Breast epithelium (tissue), 4 donors: ENCODE data around the gene RPS6KA1. TPM values are rescaled to one million over a fixed set of nuclear protein-coding genes. Genes with fewer than 3 reads are reported as not detected.

Experiments used
- DNase-seq, 2 donors: peaks; one replicate each; pipeline ENCODE4 v3.0.0-alpha.2; 2019; ENCODE audit warnings: low spot score in 2 of 2
- H3K27ac ChIP-seq, 2 donors: fragments of 200-600 bp; sonication (generic) in 1 of 2; one replicate each; pipeline ENCODE4 v1.5.1; 2016 to 2019; ENCODE audit warnings: mild to moderate bottlenecking in 1 of 2
- H3K27me3 ChIP-seq, 2 donors: fragments of 200-600 bp; sonication (generic) in 1 of 2; one replicate each; pipeline versions ENCODE4 v1.5.1 to v1.6.0; 2017 to 2019; ENCODE audit warnings: control low read depth in 1 of 2, mild to moderate bottlenecking in 1 of 2
- H3K36me3 ChIP-seq: fragments of 200-600 bp; one replicate; pipeline ENCODE4 v1.5.1; 2019
- H3K4me1 ChIP-seq, 2 donors: fragments of 200-600 bp; sonication (generic); one replicate each; pipeline ENCODE4 v1.5.1; 2016 to 2019; ENCODE audit warnings: control low read depth in 1 of 2
- H3K4me3 ChIP-seq, 3 donors: fragments of 200-600 bp; sonication (generic); 1 replicate in 2 of 3; 2 replicates in 1 of 3; pipeline ENCODE4 v1.5.1; 2016 to 2019; ENCODE audit warnings: mild to moderate bottlenecking in 3 of 3, moderate library complexity in 2 of 3
- H3K9me3 ChIP-seq, 2 donors: fragments of 200-600 bp; sonication (generic) in 1 of 2; one replicate each; pipeline ENCODE4 v1.5.1; 2016 to 2019; ENCODE audit warnings: control low read depth in 1 of 2
- POLR2A ChIP-seq: fragments of 450-650 bp; IDR thresholded peaks from one replicate; pipeline ENCODE4 v1.6.1; 2016; ENCODE audit warnings: antibody characterized with exemption, mild to moderate bottlenecking, moderate library complexity
- POLR2AphosphoS5 ChIP-seq, 3 donors: sonication (generic); formaldehyde crosslinking; IDR thresholded peaks; one replicate each; pipeline ENCODE4 v1.6.1; 2017; ENCODE audit warnings: antibody characterized with exemption in 3 of 3
- intact Hi-C: fragments of 100-400 bp; cut with DNase I; formaldehyde crosslinking; loops from one replicate; pipeline ENCODE4 v1.15.1; 2023; ENCODE audit warnings: low total_unique reads
- total RNA-seq, 3 donors: library from RNA; depleted of rRNA; stranded (reverse); fragments of >200 nt; gene quantifications; one replicate each; pipeline ENCODE4 v1.1.0, GENCODE V29; 2016
- TF ChIP-seq, protein P1 (sequence below), 3 donors: fragments of 450-650 bp; IDR thresholded peaks; one replicate each; pipeline ENCODE4 v1.5.1; 2016 to 2017; ENCODE audit warnings: antibody characterized with exemption in 3 of 3, mild to moderate bottlenecking in 3 of 3, moderate library complexity in 3 of 3

The RPS6KA1 gene
- total RNA-seq, 3 donors from 2014 or later: 12.5 to 43.0 (median 30.8) TPM

GRCh38 chr1:26552720-26553119 lies 23.2 kb downstream of the RPS6KA1 start:
- Histone ChIP-seq H3K9me3 (no peaks in the 10 kb centered on the region), H3K27me3 (no peaks in the 10 kb centered on the region), H3K27ac (no peak overlapping the region), H3K4me3 (no peak overlapping the region), H3K4me1 (peaks cover 0 to 7% of the 10 kb centered on the region in 2 donors), H3K36me3 (no peaks in the 10 kb centered on the region)
- TF ChIP-seq, protein P1, sequence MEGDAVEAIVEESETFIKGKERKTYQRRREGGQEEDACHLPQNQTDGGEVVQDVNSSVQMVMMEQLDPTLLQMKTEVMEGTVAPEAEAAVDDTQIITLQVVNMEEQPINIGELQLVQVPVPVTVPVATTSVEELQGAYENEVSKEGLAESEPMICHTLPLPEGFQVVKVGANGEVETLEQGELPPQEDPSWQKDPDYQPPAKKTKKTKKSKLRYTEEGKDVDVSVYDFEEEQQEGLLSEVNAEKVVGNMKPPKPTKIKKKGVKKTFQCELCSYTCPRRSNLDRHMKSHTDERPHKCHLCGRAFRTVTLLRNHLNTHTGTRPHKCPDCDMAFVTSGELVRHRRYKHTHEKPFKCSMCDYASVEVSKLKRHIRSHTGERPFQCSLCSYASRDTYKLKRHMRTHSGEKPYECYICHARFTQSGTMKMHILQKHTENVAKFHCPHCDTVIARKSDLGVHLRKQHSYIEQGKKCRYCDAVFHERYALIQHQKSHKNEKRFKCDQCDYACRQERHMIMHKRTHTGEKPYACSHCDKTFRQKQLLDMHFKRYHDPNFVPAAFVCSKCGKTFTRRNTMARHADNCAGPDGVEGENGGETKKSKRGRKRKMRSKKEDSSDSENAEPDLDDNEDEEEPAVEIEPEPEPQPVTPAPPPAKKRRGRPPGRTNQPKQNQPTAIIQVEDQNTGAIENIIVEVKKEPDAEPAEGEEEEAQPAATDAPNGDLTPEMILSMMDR (IDR thresholded peaks at IDR 0.05): no peak
- TF ChIP-seq POLR2AphosphoS5 (IDR thresholded peaks at IDR 0.05): no peak
- no peak for TF ChIP-seq POLR2A
- intact Hi-C loops: no loop called here
- no peak for DNase-seq

DNA sequence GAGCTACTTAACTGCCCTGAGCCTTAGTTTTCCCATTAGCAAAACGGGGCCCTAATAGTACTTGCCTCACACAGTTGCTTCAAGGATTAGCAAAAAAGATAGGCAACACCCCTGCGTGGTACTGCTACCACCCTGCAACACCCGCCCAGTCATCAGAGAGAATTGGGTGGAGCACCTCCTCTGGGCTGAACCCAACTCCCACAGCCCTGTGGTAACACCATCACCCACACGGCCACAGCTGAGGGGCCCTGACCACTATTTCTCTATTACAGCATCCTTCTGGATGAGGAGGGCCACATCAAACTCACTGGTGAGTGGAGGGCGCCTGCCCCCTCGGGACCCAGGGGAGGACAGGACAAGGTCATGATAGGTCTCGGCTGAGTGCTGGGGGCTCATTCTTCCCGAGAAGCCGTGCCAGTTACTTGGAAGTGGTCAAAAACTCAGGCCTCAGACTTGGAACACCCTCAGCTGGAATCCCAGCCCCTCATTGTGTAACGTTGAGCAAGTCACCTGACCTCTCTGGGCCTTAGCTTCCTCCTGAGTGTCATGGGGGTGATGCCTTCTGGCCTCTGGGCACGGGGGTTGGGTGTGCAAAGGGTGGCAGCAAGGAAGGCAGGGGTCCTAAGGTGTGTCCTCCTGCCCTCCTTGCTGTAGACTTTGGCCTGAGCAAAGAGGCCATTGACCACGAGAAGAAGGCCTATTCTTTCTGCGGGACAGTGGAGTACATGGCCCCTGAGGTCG lies 24.6 kb downstream of the RPS6KA1 start:
- Histone ChIP-seq H3K4me1 (peaks cover 0 to 7% of the 10 kb centered on the region in 2 donors), H3K9me3 (no peaks in the 10 kb centered on the region), H3K36me3 (no peaks in the 10 kb centered on the region), H3K27me3 (no peaks in the 10 kb centered on the region), H3K27ac (no peak overlapping the region), H3K4me3 (no peak overlapping the region)
- intact Hi-C loops: no loop called here
- TF ChIP-seq POLR2AphosphoS5 (IDR thresholded peaks at IDR 0.05) (no peak), POLR2A (no peak)
- TF ChIP-seq, protein P1 (IDR thresholded peaks at IDR 0.05): no peak
- no peak for DNase-seq

DNA sequence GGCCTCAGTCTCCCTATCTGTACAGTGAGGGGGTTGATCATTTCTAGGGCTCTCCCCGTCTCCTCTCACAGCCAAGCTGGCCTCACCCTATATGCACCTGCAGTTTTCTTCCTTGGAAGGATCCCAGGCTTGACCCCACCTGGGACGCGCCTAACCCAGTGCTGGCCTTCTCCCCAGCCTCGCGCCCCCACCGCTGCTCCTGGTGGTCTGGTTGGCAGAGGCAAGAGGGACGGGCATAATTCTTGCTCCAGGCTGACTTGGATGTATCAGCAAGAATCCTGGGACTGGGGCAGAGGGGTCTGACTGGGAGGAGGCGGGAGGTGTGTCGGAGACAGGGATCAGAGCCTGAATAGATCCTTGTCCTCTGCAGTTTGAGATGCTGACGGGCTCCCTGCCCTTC lies 25.2 kb downstream of the RPS6KA1 start:
- H3K27ac ChIP-seq: peak overlapping the region; percentile 73 to 75
- H3K4me3 ChIP-seq: no peak overlapping the region

GRCh38 chr1:26555550-26555981 lies 26.0 kb downstream of the RPS6KA1 start:
- peak in 1 of 2 donors; percentile 68 for DNase-seq
- peaks cover 0 to 7% of the 10 kb centered on the region in 2 donors for H3K4me1 ChIP-seq
- no peak overlapping the region for H3K4me3 ChIP-seq
- H3K9me3 ChIP-seq: no peaks in the 10 kb centered on the region
- intact Hi-C loops: no loop called here
- no peaks in the 10 kb centered on the region for H3K27me3 ChIP-seq
- TF ChIP-seq, protein P1 (IDR thresholded peaks at IDR 0.05): no peak
- no peak for TF ChIP-seq POLR2A
- TF ChIP-seq POLR2AphosphoS5 (IDR thresholded peaks at IDR 0.05): no peak
- H3K36me3 ChIP-seq: no peaks in the 10 kb centered on the region
- H3K27ac ChIP-seq: peak overlapping the region; percentile 73 to 75

More for the DNA sequence above, 25.2 kb downstream of the RPS6KA1 start:
- peaks cover 0 to 7% of the 10 kb centered on the region in 2 donors for H3K4me1 ChIP-seq
- TF ChIP-seq POLR2AphosphoS5 (IDR thresholded peaks at IDR 0.05): no peak
- TF ChIP-seq, protein P1 (IDR thresholded peaks at IDR 0.05): no peak
- TF ChIP-seq POLR2A: no peak
- no peaks in the 10 kb centered on the region for H3K27me3 ChIP-seq
- intact Hi-C loops: no loop called here
- no peak for DNase-seq
- no peaks in the 10 kb centered on the region for H3K36me3 ChIP-seq
- no peaks in the 10 kb centered on the region for H3K9me3 ChIP-seq

DNA sequence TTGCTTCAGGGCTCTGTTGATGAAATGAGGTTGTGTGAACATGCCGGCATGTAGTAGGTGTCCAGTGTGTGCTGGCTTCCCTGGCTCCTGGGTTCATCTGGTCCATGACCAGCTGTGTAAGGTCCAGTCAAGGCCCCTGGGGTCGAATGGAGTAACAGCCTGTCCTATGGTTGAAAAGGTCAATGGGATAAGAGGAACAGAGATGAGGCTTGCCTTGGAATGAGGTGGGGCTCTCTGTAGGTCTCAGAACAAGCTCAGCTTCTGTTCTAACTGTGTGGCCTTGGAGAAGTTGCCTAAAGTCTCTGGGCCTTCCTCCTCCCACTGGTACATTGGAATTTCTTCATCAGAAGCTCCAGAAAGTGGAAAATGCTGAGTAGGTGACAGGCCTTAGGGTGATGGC lies 26.6 kb downstream of the RPS6KA1 start:
- TF ChIP-seq POLR2A: no peak
- TF ChIP-seq, protein P1 (IDR thresholded peaks at IDR 0.05): no peak
- TF ChIP-seq POLR2AphosphoS5 (IDR thresholded peaks at IDR 0.05): no peak
- no peaks in the 10 kb centered on the region for H3K36me3 ChIP-seq

More for the DNA sequence above, 26.6 kb downstream of the RPS6KA1 start:
- Histone ChIP-seq H3K27ac (peak overlapping the region; percentile 73 to 75), H3K4me1 (peaks cover 0 to 7% of the 10 kb centered on the region in 2 donors), H3K27me3 (no peaks in the 10 kb centered on the region), H3K4me3 (no peak overlapping the region), H3K9me3 (no peaks in the 10 kb centered on the region)
- intact Hi-C loops: no loop called here
- DNase-seq: no peak
